CD14-positive monocyte (primary cell): ENCODE results near the gene GGA2. TPM values are rescaled to one million over a fixed set of nuclear protein-coding genes. Genes with fewer than 3 reads are reported as not detected.

ENCODE experiments used
- DNase-seq, 3 donors: peaks; one replicate each; pipeline ENCODE4 v3.0.0-alpha.2; 2011 to 2022
- H2AFZ ChIP-seq: 2 replicates; pipeline ENCODE4 v1.6.0; 2012; ENCODE audit warnings: mild to moderate bottlenecking, low read depth, low read length, inconsistent platforms; ENCODE audit not compliant: insufficient read depth, poor library complexity, severe bottlenecking
- H3K27ac ChIP-seq, 2 donors: 1 replicate in 1 of 2; 2 replicates in 1 of 2; pipeline ENCODE4 v1.5.1; 2012 to 2013; ENCODE audit warnings: low read length in 2 of 2, control low read depth in 1 of 2, inconsistent platforms in 1 of 2, low read depth in 1 of 2, mild to moderate bottlenecking in 1 of 2
- H3K27me3 ChIP-seq, 2 donors: one replicate each; pipeline versions ENCODE4 v1.6.0 to v1.6.1; 2011 to 2013; ENCODE audit warnings: low read length in 2 of 2; ENCODE audit not compliant: control insufficient read depth in 2 of 2, insufficient read depth in 2 of 2
- H3K36me3 ChIP-seq, 2 donors: replicated peaks in 1 of 2; 1 replicate in 1 of 2; 2 replicates in 1 of 2; pipeline versions ENCODE4 v1.5.1 to v1.6.1; 2012 to 2013; ENCODE audit warnings: low read length in 2 of 2, control low read depth in 1 of 2, inconsistent platforms in 1 of 2, mild to moderate bottlenecking in 1 of 2; ENCODE audit not compliant: insufficient read depth in 2 of 2, control insufficient read depth in 1 of 2
- H3K4me1 ChIP-seq, 2 donors: 1 replicate in 1 of 2; 2 replicates in 1 of 2; pipeline versions ENCODE4 v1.5.1 to v1.6.1; 2012 to 2013; ENCODE audit warnings: low read length in 2 of 2, control low read depth in 1 of 2, inconsistent platforms in 1 of 2, mild to moderate bottlenecking in 1 of 2, moderate library complexity in 1 of 2; ENCODE audit not compliant: insufficient read depth in 2 of 2, control insufficient read depth in 1 of 2
- H3K4me2 ChIP-seq: replicated peaks from 2 replicates; pipeline ENCODE3; 2012; ENCODE audit warnings: low read length, moderate library complexity, mild to moderate bottlenecking; ENCODE audit not compliant: poor library complexity, severe bottlenecking; ENCODE audit errors: extremely low read depth
- H3K4me3 ChIP-seq, 3 experiments: fragments of 200-600 bp in 1 of 3; sonication (generic) in 1 of 3; replicated peaks in 1 of 3; 1 replicate in 2 of 3; 2 replicates in 1 of 3; pipeline ENCODE4 v1.5.1; 2011 to 2013; ENCODE audit warnings: low read length in 3 of 3, mild to moderate bottlenecking in 3 of 3, control low read depth in 2 of 3, low read depth in 2 of 3, inconsistent platforms in 1 of 3, moderate library complexity in 1 of 3
- H3K79me2 ChIP-seq: 2 replicates; pipeline ENCODE4 v1.6.0; 2012; ENCODE audit warnings: mild to moderate bottlenecking, control low read depth, inconsistent platforms, low read length, moderate library complexity; ENCODE audit not compliant: insufficient read depth
- H3K9ac ChIP-seq: 2 replicates; pipeline ENCODE4 v1.6.0; 2017; ENCODE audit warnings: low read length, mild to moderate bottlenecking; ENCODE audit not compliant: insufficient read depth, poor library complexity, severe bottlenecking
- H3K9me3 ChIP-seq, 2 donors: replicated peaks in 1 of 2; 1 replicate in 1 of 2; 2 replicates in 1 of 2; pipeline versions ENCODE4 v1.5.1 to v1.6.1; 2012 to 2013; ENCODE audit warnings: low read length in 2 of 2, control low read depth in 1 of 2; ENCODE audit not compliant: control insufficient read depth in 1 of 2, insufficient read depth in 1 of 2
- H4K20me1 ChIP-seq: 2 replicates; pipeline ENCODE4 v1.6.0; 2012; ENCODE audit warnings: mild to moderate bottlenecking, low read length, control low read depth, moderate library complexity; ENCODE audit not compliant: insufficient read depth
- H3K27ac Mint-ChIP-seq, 7 donors: one replicate each; pipeline ENCODE4 v1.8.0; 2020; ENCODE audit warnings: mild to moderate bottlenecking in 7 of 7, mixed read lengths in 7 of 7, moderate library complexity in 6 of 7, inconsistent platforms in 2 of 7
- H3K27me3 Mint-ChIP-seq, 3 donors: one replicate each; pipeline ENCODE4 v1.8.0; 2021 to 2022; ENCODE audit warnings: low read depth in 3 of 3, mild to moderate bottlenecking in 3 of 3, mixed read lengths in 3 of 3, moderate library complexity in 3 of 3, inconsistent platforms in 1 of 3
- H3K36me3 Mint-ChIP-seq, 2 donors: one replicate each; pipeline ENCODE4 v1.8.0; 2020; ENCODE audit warnings: mixed read lengths in 2 of 2, inconsistent platforms in 1 of 2, mild to moderate bottlenecking in 1 of 2
- H3K4me1 Mint-ChIP-seq: one replicate; pipeline ENCODE4 v1.8.0; 2020; ENCODE audit warnings: mild to moderate bottlenecking, mixed read lengths
- H3K4me3 Mint-ChIP-seq, 2 donors: one replicate each; pipeline ENCODE4 v1.8.0; 2020; ENCODE audit warnings: mild to moderate bottlenecking in 2 of 2, mixed read lengths in 2 of 2, moderate library complexity in 1 of 2
- H3K9me3 Mint-ChIP-seq, 7 donors: one replicate each; pipeline ENCODE4 v1.8.0; 2020 to 2022; ENCODE audit warnings: mixed read lengths in 7 of 7, mild to moderate bottlenecking in 6 of 7, moderate library complexity in 6 of 7, inconsistent platforms in 2 of 7
- CTCF ChIP-seq: fragments of 200-600 bp; IDR thresholded peaks from one replicate; pipeline ENCODE4 v1.8.0; 2022; ENCODE audit warnings: antibody characterized with exemption, mild to moderate bottlenecking
- WGBS: methylation state at CpG from one replicate; pipeline ENCODE4 v1.1.5; 2013; ENCODE audit warnings: missing lambda C conversion rate; ENCODE audit not compliant: insufficient coverage; 5-methylcytosine and 5-hydroxymethylcytosine counted together
- intact Hi-C, 2 donors: fragments of 100-400 bp; cut with micrococcal nuclease; formaldehyde crosslinking; loops; one replicate each; pipeline versions ENCODE4 v1.15.0 to v1.15.1; 2023
- polyA plus RNA-seq, 3 donors: library from polyadenylated mRNA; depleted of rRNA in 1 of 3; unstranded in 2 of 3; stranded (reverse) in 1 of 3; fragments of 300-500 nt in 2 of 3; fragments of >200 nt in 1 of 3; fragmentation: Illumina TruSeq in 2 of 3; gene quantifications; 1 replicate in 2 of 3; 2 replicates in 1 of 3; pipeline ENCODE4 v1.2.3, GENCODE V29; 2012 to 2021
- small RNA-seq: library from RNA; depleted of rRNA; stranded (forward); fragments of <200 nt; gene quantifications from one replicate; pipeline ENCODE3, GENCODE V24; 2012; ENCODE audit warnings: low read depth; ENCODE audit not compliant: insufficient read length

Gene GGA2
- polyA plus RNA-seq, 3 donors, result 37.5 to 55.4 (median 49.5) TPM

DNA sequence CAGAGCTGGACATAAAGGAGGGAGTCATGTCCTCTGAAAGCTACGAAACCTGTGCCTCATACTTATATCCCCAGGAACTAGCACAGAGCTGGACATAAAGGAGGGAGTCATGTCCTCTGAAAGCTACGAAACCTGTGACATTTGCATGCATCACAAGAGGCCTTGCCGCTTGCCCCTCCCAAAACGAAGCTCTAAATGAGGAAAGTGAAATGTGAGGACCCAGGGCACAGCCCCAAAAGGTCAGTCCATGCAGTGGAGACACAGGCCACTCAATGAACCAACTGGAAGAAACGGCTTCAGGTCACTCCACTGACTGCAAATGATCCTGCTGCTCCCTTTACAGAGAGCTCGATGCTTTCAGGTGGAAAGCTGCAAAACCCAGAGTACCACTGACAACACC is 95.6 kb downstream of the GGA2 start:
- 97% methylated on average over 3 of the region's 6 CpGs for WGBS
- Histone ChIP-seq H3K27ac (no peak overlapping the region), H3K79me2 (no peaks in the 10 kb centered on the region), H3K4me1 (no peaks in the 10 kb centered on the region), H3K27me3 (no peaks in the 10 kb centered on the region), H3K36me3 (peaks cover 63 to 95% of the 10 kb centered on the region in 2 donors), H2AFZ (no peak overlapping the region), H3K4me3 (no peak overlapping the region), H3K4me2 (no peak overlapping the region), H3K9me3 (no peaks in the 10 kb centered on the region), H3K9ac (no peak overlapping the region), H4K20me1 (no peaks in the 10 kb centered on the region)
- TF ChIP-seq CTCF, result no peak
- Mint-ChIP-seq H3K27ac (no peak overlapping the region), H3K4me3 (no peak overlapping the region), H3K36me3 (peaks cover 77 to 79% of the 10 kb centered on the region in 2 donors), H3K4me1 (no peaks in the 10 kb centered on the region), H3K27me3 (no peaks in the 10 kb centered on the region), H3K9me3 (no peaks in the 10 kb centered on the region)
- intact Hi-C loops, result no loop called here
- DNase-seq, result no peak

Small RNAs within 50 kb of the gene (small RNA-seq; reads per million reads assigned to genes)
- gene RF00072, result not detected

Other genes with a start within 250 kb of the GGA2 start
- not detected for gene SCNN1B, start 208.2 kb downstream of the GGA2 start, polyA plus RNA-seq
- 10 to 100 TPM in 1 of 3 donors, 1 to 10 TPM in 2; 6.6 to 28.8 (median 8.0) TPM for gene COG7, start 57.3 kb downstream of the GGA2 start, polyA plus RNA-seq
- 1 to 10 TPM; 2.9 to 4.7 (median 4.2) TPM for gene EARS2, start 46.9 kb upstream of the GGA2 start, polyA plus RNA-seq
- gene UBFD1, start 47.2 kb upstream of the GGA2 start, polyA plus RNA-seq, result 1 to 10 TPM; 8.0 to 8.9 (median 8.0) TPM
- gene NDUFAB1, start 85.8 kb upstream of the GGA2 start, polyA plus RNA-seq, result 100 to 1,000 TPM in 2 of 3 donors, 10 to 100 TPM in 1; 50.2 to 257 (median 240) TPM
- 1 to 10 TPM; 2.3 to 3.3 (median 2.5) TPM for gene PALB2, start 130.8 kb upstream of the GGA2 start, polyA plus RNA-seq
- 10 to 100 TPM; 29.3 to 54.3 (median 42.0) TPM for gene DCTN5, start 131.0 kb upstream of the GGA2 start, polyA plus RNA-seq
- 1 to 10 TPM in 1 of 3 donors, not detected in 2; 3.5 TPM for gene PLK1, start 168.4 kb upstream of the GGA2 start, polyA plus RNA-seq
- not detected for gene ERN2, start 202.7 kb upstream of the GGA2 start, polyA plus RNA-seq
- gene CHP2, start 244.5 kb upstream of the GGA2 start, polyA plus RNA-seq, result not detected